Measurements from ENCODE around the gene GPD2.
A peak's percentile ranks its signal among the peaks of the same experiment; 100 is the strongest.

GPD2 gene

DNA sequence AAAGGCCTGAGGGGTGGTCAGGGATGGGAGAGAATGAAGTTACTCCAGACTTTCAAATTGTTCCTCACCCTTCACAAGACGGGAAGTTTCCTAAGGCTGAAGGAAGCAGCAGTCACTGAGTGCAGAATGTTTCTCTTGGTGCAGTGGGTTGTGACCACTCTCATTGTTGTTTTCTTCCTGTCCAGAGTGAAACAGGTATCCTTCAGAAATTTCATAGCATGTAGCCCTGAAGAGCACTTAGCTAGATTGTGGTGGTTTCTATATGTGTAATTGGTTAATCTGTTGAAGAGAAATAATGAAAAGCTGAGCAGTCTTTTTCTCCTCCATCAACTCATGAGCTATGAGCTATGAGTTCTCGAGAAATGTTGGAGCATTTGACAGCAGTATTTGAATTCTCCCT lies 96.8 kb downstream of the GPD2 start:
- DNase-seq, result no peak

DNA sequence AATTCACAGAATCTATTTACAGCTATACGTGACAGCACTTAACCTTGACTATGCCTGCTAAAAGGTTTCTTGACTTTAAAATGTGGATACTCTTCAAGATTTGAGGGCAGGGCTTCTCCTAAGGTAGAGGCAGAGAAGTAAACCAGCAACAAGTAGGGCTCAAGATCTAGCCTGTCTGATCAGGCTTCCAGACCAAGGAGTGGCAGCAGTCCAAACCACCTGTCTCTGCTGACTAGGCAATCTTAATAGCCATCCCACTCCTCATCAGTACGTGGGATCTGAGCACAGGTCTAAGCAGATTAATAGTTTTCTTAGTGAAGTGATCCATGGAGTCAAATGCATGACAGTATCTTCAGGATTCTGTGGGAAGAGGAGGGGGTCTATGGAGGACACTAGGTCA lies 100.4 kb downstream of the GPD2 start:
- DNase-seq, result no peak

- no peak for DNase-seq
Observed at GRCh38 chr2:156537141-156537540, 101.0 kb downstream of the GPD2 start.

GRCh38 chr2:156538083-156538504 lies 101.9 kb downstream of the GPD2 start:
- no peak for DNase-seq

DNA sequence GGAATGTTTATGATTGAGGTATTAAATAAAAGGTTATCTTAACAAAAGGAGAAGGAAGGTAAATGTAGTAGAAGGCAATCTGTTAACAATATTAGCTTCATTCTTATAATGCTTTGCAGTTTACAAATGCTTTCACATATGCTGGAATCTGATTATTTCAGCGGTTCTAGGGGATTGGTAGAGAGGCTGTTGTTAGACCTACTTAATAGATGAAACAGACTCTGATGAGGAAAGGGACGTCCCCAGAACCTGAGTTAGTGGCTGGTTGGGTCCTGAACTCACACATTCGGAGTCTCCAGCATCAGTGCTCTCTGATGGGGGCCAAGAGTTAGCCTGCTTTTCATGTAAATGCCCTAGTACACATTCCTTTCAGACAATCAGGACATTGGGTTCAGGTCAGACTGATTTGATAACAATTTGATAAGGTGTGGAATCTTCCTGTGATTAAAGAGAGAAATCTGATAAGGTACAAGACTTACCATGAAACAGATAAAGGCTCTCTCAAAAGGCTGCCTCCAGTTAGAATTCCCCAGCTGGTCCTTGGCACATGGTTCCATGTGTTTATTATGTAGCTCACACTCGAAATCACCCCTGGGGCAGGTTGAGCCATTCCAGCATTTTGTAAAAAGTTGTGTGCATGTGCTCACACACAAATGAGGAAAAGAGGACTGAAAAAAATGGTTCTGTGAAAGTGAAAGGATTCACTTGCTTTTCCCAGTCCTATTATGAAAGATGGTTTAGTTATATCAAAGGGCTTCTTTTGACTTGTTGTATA lies 103.1 kb downstream of the GPD2 start:
- DNase-seq, result no peak

- DNase-seq, result no peak
Observed at GRCh38 chr2:156540706-156541105, 104.5 kb downstream of the GPD2 start.

DNA sequence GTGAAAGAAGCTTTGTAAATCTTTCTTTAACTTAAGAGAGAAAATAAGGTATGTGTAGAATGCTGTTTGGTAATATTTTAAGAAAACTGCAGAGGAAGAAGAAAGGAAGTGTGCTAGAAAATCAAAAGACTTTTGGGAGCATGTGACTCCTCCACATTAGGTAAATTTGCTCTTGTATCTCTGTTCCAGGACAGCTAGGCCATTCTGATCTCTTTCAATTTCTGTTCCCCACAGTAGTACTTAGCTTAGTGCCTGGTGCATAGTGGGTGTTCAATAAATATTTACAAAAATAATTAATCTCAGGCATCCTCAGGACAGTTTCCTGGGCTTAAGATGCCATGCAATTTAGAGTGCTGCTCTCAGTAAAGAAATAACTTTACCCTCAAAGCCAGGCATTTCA lies 105.0 kb downstream of the GPD2 start:
- no peak for DNase-seq

GRCh38 chr2:156541706-156542105 lies 105.5 kb downstream of the GPD2 start:
- no peak for DNase-seq

DNA sequence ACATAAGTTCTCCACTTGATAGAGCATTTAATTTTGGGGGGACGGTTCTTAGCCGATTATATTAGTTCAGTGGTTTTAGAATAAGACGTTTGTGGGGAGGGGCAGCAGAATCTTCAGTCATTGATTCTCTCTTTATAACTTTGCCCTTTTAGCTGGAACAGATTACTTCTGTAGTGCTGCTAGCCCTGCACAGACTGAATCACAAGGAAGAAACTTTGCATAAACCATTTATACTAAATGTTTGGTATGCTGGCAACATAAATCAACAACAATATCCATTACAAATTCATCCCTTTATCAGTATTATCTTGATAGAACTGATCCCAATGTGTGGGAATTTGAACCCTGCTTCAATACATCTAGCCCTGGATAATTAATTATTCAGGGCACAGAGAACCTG lies 112.2 kb downstream of the GPD2 start:
- no peak for DNase-seq

- DNase-seq, result no peak
Observed at GRCh38 chr2:156553714-156554442, 117.7 kb downstream of the GPD2 start.

DNA sequence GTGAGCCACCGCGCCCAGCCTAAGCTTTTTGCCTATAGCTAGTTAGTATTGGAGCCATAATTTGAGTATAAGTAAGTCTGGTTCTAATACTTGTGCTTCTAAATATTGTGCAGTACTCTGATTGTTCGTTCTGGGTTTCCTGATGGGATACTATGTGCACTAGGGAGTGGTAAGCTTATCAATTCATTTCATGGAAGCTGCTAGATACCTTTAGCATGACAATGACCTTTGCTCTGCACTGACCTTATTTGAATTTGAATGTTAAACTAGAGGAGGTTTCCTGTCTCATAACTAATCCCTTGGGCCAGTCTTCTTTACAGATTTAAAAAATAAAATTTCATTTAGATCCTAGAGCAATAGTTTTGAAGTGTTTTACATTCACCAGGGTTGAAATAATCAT lies 125.1 kb downstream of the GPD2 start:
- DNase-seq, result no peak

DNA sequence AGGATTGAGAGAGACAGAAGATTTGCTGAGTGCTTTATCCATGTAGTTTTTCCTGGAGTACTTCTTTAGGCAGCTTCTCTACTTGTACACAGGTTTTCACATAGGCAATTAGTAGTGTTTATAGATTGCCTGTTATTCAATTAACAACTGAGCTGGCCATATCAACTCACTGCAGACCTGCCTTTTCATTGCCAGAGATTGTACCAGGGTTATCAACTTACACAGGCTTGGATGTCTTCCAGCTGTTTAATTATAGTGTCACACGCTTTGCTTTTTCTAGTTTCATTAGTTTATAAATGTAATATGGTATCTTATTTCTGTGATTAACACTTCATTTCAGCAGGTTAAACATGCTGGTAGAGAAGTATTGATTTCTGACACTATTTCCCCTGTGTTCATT lies 125.9 kb downstream of the GPD2 start:
- peak in 1 of 3 experiments; percentile 63 for DNase-seq

- no peak for DNase-seq
Observed at GRCh38 chr2:156563994-156564753, 128.0 kb downstream of the GPD2 start.

DNA sequence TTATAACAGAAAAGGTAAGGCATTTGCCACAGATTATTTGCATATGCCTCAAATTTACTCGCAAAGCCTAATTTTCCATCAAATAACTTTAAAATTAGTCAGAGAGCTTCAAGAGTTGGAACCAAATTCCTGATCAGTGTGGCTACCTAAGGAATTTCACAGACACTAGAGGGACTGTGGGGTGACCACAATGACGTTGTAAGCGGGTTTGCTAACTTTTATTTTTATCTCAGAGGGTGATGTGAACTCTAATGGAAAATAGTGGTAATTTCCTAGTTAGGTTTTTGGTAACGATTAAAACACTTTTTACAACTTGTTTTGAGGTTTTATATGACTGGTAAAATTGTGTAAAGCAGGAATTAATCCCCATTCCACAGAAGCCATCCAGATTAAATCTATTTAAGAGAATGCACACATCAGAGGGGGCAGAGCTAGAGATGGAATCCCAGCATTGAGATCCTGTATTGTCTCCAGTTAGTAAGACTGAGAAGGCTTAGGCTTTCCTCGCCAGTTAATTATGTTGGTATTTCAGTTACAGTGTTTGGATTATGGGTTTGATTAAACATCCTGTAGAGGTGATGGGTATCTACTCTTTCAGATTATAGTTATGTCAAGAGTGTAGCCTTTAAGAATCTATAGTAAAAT lies 129.0 kb downstream of the GPD2 start:
- no peak for DNase-seq

GRCh38 chr2:156573710-156574109 lies 137.5 kb downstream of the GPD2 start:
- no peak for DNase-seq

DNA sequence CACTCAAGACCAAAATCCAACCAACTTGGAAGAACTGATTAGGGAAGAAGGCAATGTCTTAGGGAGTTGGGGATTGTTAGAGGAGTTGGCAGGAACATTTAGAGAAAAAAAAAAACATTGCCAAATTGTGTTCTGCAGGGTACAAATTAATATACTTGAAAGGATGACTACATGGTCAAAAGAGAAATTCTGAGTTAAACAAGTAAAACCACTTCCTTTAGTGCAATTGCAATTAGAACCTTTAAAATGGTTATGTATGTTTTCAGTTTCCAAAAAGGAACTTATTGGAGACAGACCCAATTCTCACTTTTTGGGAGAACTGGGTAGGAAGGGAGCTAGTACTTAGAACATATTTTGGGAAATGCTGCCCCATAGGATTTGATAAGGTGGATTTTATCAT lies 137.9 kb downstream of the GPD2 start:
- no peak for DNase-seq

GRCh38 chr2:156576005-156576404 lies 139.8 kb downstream of the GPD2 start:
- no peak for DNase-seq

DNA sequence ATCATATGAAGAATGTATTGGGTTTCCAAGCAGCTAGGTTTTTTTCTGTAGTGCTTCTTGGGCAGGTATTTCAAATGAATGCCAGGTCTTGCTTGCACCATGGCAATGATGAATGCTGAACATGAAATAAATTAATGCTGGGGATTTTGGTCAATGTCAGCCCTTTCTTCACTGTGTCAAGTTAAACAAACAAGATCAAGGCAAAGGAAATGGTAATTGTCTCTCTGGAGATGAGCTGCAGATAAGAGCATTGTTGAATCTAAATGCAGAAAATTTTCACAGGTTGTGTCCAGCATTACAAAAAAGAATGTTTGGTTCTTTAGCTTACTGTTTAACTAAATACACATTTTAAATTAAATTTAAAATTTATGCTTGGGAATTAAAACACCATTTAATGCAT lies 144.3 kb downstream of the GPD2 start:
- peak in 1 of 3 experiments; percentile 0 for DNase-seq

GRCh38 chr2:156581280-156581679 lies 145.1 kb downstream of the GPD2 start:
- no peak for DNase-seq

- no peak for DNase-seq
Observed at GRCh38 chr2:156585457-156585856, 149.3 kb downstream of the GPD2 start.

- no peak for DNase-seq
Observed at GRCh38 chr2:156586621-156587020, 150.4 kb downstream of the GPD2 start.

DNA sequence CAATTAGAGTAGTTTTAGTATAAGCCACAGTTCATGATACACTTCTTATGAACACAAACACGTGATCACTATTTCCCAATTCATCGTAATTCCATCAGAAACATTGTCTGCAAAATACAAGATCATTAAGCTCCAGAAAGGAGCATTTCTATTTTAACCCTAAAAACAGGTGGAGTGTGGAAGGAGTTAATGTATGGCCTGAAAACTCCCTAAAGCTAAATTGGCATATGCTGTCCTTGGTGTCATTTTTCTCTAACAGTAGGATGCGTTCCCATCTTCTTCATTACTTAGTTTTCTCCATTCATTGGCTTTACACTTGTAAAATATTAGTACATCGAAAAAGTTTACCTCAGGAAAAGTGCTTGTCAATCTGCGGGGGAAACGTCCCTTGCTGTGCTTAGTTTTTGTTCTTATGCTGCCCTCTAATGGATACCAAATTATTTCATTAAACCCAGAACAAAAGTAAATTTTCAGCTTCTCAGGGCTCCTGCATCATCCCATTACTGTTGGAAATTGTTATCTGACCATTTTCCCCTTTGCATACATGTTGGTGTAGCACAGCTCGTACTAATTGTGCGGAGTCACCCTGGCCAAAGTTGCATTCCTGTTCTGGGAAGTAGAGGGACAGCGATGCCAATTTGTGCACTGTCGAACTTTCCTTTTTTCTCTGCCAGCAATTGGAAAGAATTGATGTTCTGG lies 153.4 kb downstream of the GPD2 start:
- DNase-seq, result peak in 2 of 3 experiments; percentile 15 to 19
